Testis (tissue), 2 donors: ENCODE data around the gene CYB5R4.

Source experiments
- POLR2A ChIP-seq: fragments of 450-650 bp; IDR thresholded peaks from one replicate; pipeline ENCODE4 v1.6.1; 2017; ENCODE audit warnings: antibody characterized with exemption, mild to moderate bottlenecking, moderate library complexity
- TF ChIP-seq, protein P1 (sequence below), 3 experiments: fragments of 450-650 bp in 2 of 3; fragments of 200-600 bp in 1 of 3; sonication (generic) in 1 of 3; IDR thresholded peaks; one replicate each; pipeline ENCODE4 v1.5.1; 2016 to 2019; ENCODE audit warnings: antibody characterized with exemption in 3 of 3, mild to moderate bottlenecking in 2 of 3, moderate library complexity in 1 of 3

DNA sequence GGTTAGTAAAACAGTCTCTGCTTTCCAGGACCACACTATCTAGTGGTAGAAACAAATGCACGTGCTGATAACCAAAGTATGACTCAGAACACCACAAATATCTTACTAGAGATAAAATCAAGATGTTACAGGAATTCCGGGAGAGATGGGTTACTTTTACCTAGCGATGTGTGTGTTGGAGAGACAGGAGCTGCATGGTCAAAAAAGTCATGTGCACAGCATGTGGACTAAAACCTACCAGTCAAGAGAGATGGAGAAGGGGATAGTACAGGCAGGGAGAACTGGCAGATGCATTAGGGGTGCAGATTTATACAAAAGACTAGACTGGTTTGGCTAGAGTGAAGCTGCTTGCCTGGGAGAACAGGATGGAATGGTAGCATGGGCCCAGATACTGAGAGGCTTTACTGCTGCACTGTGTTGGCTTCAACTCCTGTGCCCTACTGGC is 98.8 kb downstream of the CYB5R4 start:
- TF ChIP-seq, protein P1, sequence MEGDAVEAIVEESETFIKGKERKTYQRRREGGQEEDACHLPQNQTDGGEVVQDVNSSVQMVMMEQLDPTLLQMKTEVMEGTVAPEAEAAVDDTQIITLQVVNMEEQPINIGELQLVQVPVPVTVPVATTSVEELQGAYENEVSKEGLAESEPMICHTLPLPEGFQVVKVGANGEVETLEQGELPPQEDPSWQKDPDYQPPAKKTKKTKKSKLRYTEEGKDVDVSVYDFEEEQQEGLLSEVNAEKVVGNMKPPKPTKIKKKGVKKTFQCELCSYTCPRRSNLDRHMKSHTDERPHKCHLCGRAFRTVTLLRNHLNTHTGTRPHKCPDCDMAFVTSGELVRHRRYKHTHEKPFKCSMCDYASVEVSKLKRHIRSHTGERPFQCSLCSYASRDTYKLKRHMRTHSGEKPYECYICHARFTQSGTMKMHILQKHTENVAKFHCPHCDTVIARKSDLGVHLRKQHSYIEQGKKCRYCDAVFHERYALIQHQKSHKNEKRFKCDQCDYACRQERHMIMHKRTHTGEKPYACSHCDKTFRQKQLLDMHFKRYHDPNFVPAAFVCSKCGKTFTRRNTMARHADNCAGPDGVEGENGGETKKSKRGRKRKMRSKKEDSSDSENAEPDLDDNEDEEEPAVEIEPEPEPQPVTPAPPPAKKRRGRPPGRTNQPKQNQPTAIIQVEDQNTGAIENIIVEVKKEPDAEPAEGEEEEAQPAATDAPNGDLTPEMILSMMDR (IDR thresholded peaks at IDR 0.05) = no peak
- no peak for TF ChIP-seq POLR2A
